ENCODE data around the gene DNAJB13. TPM values are rescaled to one million over a fixed set of nuclear protein-coding genes. Genes with fewer than 3 reads are reported as not detected.

The DNAJB13 gene
- total RNA-seq, 1 experiment from 2014 or later: 0.24 TPM

DNA sequence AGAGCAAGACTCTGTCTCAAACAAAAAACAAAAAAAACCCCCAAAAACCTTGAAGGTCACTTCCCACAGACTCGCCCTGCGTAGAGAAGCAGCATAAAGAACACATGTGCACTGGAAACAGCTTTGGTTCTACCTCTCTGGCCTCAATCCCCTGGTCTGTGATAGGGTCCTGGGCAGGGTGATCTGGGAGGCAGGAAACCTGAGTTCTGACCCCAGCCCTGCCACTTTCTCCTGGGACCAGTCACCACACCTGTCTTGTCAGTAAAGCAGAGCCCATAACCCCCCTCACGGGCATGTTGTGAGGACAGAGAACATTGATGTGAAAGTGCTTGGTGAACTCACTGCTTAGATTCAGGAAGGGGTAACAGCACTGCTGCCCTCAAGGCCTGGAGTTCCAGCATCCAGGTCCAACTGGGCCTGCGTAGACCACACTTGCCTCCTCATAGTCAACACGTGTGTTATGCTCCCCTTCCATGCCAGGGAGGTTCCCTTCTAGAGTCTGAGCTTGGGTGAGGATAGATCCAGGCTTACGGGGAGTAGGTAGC is 20.4 kb downstream of the DNAJB13 start:
- TF ChIP-seq, protein P1, sequence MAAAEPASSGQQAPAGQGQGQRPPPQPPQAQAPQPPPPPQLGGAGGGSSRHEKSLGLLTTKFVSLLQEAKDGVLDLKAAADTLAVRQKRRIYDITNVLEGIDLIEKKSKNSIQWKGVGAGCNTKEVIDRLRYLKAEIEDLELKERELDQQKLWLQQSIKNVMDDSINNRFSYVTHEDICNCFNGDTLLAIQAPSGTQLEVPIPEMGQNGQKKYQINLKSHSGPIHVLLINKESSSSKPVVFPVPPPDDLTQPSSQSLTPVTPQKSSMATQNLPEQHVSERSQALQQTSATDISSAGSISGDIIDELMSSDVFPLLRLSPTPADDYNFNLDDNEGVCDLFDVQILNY (CRISPR knock-in tag; IDR thresholded peaks at IDR 0.05): no peak
- TF ChIP-seq, protein P2, sequence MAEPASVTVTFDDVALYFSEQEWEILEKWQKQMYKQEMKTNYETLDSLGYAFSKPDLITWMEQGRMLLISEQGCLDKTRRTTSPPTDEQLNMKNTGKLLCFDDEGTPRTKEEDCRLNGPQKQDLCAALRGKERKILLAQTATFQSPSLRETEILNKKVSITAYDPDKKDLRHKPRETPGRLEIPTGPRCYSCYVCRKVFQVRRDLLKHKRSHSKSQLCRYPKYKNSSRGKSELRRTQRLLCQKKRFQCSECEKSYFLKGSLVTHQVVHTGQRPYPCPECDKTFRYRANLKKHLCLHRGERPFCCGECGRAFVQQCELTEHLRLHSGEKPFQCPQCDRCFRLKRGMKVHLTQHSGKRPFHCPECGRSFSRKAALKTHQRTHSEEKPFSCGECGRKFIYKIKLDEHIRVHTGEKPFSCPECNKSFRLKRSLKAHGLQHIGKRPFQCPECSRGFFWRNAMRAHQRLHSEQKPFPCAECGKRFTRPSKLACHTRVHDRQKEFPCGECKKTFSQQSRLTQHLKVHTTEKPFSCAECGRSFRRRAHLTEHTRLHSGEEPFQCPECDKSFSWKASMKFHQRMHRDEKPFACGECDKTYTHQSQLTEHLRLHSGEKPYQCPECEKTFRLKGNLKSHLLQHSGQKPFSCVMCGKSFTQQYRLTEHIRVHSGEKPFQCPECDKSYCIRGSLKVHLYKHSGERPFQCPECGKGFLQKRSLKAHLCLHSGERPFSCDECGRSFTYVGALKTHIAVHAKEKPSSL (CRISPR knock-in tag; conservative IDR thresholded peaks at IDR 0.05): no peak
- TF ChIP-seq EMX1 (CRISPR knock-in tag; IDR thresholded peaks at IDR 0.05): 0 out of 2 replicates have a peak, but pooled peaks have one; percentile 42
- DNase-seq (ENCODE audit: low spot score): no peak
- Mint-ChIP-seq H3K36me3 (peaks cover 26% of the 10 kb centered on the region), H3K9me3 (no peaks in the 10 kb centered on the region), H3K4me3 (no peak overlapping the region), H3K4me1 (no peaks in the 10 kb centered on the region), H3K27ac (no peak overlapping the region), H3K27me3 (ENCODE audit: low read depth) (peaks cover 10% of the 10 kb centered on the region; the same call in 1 of the 2 replicates)
- ChIA-PET CTCF (interaction anchor here (1.7 kb wide), 1 partner anchor 9 kb away, joined by 6 read pairs; no protein-coding TSS in a partner anchor), POLR2A (interaction anchor here (2.4 kb wide), 1 partner anchor 11 kb away, joined by 8 read pairs; the partner anchor contains the start of gene UCP2)
- ATAC-seq: peak; percentile 11; the same call in 1 of the 2 replicates

DNA sequence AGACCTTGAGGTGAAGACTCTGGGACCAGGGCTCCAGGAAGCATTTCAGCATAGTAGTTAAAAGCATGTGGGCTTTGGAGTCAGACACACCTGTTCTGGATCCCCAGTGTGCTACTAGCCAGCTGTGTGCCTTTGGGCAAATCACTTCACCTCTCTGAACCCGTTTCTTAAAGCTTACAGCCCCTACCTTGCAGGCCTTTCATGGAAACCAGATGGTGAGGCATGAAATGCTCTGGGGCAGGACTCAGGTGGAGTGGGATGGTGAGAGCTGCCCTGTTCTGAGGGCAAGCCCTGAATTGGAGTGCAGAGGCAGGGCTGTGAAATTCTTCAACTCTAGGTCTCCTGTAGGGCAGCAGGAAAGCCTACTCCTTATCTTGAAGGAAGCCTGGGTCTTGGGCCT is 21.4 kb downstream of the DNAJB13 start:
- H3K27me3 Mint-ChIP-seq (ENCODE audit: low read depth): peaks cover 10% of the 10 kb centered on the region; the same call in 1 of the 2 replicates
- H3K36me3 Mint-ChIP-seq: peaks cover 34% of the 10 kb centered on the region
- ChIA-PET POLR2A (interaction anchor here (2.4 kb wide), 1 partner anchor 10 kb away, joined by 8 read pairs; the partner anchor contains the start of gene UCP2), CTCF (no interaction called here)
- H3K4me3 Mint-ChIP-seq: no peak overlapping the region
- H3K9me3 Mint-ChIP-seq: no peaks in the 10 kb centered on the region
- H3K4me1 Mint-ChIP-seq: no peaks in the 10 kb centered on the region
- ATAC-seq (no peak), DNase-seq (ENCODE audit: low spot score) (no peak)
- no peak overlapping the region for H3K27ac Mint-ChIP-seq
- no peak for TF ChIP-seq PRRX2 (CRISPR knock-in tag; IDR thresholded peaks at IDR 0.05)
- TF ChIP-seq, protein P3, sequence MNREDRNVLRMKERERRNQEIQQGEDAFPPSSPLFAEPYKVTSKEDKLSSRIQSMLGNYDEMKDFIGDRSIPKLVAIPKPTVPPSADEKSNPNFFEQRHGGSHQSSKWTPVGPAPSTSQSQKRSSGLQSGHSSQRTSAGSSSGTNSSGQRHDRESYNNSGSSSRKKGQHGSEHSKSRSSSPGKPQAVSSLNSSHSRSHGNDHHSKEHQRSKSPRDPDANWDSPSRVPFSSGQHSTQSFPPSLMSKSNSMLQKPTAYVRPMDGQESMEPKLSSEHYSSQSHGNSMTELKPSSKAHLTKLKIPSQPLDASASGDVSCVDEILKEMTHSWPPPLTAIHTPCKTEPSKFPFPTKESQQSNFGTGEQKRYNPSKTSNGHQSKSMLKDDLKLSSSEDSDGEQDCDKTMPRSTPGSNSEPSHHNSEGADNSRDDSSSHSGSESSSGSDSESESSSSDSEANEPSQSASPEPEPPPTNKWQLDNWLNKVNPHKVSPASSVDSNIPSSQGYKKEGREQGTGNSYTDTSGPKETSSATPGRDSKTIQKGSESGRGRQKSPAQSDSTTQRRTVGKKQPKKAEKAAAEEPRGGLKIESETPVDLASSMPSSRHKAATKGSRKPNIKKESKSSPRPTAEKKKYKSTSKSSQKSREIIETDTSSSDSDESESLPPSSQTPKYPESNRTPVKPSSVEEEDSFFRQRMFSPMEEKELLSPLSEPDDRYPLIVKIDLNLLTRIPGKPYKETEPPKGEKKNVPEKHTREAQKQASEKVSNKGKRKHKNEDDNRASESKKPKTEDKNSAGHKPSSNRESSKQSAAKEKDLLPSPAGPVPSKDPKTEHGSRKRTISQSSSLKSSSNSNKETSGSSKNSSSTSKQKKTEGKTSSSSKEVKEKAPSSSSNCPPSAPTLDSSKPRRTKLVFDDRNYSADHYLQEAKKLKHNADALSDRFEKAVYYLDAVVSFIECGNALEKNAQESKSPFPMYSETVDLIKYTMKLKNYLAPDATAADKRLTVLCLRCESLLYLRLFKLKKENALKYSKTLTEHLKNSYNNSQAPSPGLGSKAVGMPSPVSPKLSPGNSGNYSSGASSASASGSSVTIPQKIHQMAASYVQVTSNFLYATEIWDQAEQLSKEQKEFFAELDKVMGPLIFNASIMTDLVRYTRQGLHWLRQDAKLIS (CRISPR knock-in tag; IDR thresholded peaks at IDR 0.05; ENCODE audit: borderline replicate concordance): no peak
- no peak for TF ChIP-seq HMGA2 (CRISPR knock-in tag; IDR thresholded peaks at IDR 0.05)
- no peak for TF ChIP-seq NR3C1 (CRISPR knock-in tag; conservative IDR thresholded peaks at IDR 0.05; ENCODE audit: low read depth)
- TF ChIP-seq, protein P4, sequence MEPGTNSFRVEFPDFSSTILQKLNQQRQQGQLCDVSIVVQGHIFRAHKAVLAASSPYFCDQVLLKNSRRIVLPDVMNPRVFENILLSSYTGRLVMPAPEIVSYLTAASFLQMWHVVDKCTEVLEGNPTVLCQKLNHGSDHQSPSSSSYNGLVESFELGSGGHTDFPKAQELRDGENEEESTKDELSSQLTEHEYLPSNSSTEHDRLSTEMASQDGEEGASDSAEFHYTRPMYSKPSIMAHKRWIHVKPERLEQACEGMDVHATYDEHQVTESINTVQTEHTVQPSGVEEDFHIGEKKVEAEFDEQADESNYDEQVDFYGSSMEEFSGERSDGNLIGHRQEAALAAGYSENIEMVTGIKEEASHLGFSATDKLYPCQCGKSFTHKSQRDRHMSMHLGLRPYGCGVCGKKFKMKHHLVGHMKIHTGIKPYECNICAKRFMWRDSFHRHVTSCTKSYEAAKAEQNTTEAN (CRISPR knock-in tag; IDR thresholded peaks at IDR 0.05): no peak
- TF ChIP-seq EMX1 (CRISPR knock-in tag; IDR thresholded peaks at IDR 0.05): no peak
- TF ChIP-seq ZNF396 (CRISPR knock-in tag; IDR thresholded peaks at IDR 0.05; ENCODE audit: borderline replicate concordance): no peak
- TF ChIP-seq, protein P5, sequence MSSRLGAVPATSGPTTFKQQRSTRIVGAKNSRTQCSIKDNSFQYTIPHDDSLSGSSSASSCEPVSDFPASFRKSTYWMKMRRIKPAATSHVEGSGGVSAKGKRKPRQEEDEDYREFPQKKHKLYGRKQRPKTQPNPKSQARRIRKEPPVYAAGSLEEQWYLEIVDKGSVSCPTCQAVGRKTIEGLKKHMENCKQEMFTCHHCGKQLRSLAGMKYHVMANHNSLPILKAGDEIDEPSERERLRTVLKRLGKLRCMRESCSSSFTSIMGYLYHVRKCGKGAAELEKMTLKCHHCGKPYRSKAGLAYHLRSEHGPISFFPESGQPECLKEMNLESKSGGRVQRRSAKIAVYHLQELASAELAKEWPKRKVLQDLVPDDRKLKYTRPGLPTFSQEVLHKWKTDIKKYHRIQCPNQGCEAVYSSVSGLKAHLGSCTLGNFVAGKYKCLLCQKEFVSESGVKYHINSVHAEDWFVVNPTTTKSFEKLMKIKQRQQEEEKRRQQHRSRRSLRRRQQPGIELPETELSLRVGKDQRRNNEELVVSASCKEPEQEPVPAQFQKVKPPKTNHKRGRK (CRISPR knock-in tag; IDR thresholded peaks at IDR 0.05; ENCODE audit: borderline replicate concordance): no peak
- TF ChIP-seq ZNF121 (CRISPR knock-in tag; IDR thresholded peaks at IDR 0.05): no peak
- TF ChIP-seq, protein P6, sequence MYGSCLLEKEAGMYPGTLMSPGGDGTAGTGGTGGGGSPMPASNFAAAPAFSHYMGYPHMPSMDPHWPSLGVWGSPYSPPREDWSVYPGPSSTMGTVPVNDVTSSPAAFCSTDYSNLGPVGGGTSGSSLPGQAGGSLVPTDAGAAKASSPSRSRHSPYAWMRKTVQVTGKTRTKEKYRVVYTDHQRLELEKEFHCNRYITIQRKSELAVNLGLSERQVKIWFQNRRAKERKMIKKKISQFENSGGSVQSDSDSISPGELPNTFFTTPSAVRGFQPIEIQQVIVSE (CRISPR knock-in tag; IDR thresholded peaks at IDR 0.05; ENCODE audit: borderline replicate concordance): no peak
- no peak for TF ChIP-seq ZNF671 (CRISPR knock-in tag; IDR thresholded peaks at IDR 0.05)
- TF ChIP-seq TCF7 (CRISPR knock-in tag; IDR thresholded peaks at IDR 0.05; ENCODE audit: low read depth): no peak
- TF ChIP-seq, protein P2 (CRISPR knock-in tag; conservative IDR thresholded peaks at IDR 0.05): no peak
- TF ChIP-seq, protein P7, sequence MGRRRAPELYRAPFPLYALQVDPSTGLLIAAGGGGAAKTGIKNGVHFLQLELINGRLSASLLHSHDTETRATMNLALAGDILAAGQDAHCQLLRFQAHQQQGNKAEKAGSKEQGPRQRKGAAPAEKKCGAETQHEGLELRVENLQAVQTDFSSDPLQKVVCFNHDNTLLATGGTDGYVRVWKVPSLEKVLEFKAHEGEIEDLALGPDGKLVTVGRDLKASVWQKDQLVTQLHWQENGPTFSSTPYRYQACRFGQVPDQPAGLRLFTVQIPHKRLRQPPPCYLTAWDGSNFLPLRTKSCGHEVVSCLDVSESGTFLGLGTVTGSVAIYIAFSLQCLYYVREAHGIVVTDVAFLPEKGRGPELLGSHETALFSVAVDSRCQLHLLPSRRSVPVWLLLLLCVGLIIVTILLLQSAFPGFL (CRISPR knock-in tag; IDR thresholded peaks at IDR 0.05; ENCODE audit: borderline replicate concordance): no peak
- TF ChIP-seq, protein P8, sequence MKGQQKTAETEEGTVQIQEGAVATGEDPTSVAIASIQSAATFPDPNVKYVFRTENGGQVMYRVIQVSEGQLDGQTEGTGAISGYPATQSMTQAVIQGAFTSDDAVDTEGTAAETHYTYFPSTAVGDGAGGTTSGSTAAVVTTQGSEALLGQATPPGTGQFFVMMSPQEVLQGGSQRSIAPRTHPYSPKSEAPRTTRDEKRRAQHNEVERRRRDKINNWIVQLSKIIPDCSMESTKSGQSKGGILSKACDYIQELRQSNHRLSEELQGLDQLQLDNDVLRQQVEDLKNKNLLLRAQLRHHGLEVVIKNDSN (CRISPR knock-in tag; IDR thresholded peaks at IDR 0.05): no peak

Measured in WTC11 (cell line).